ENCODE results near the gene ITGAL.

GRCh38 chr16:30559690-30560089 lies 87.1 kb downstream of the ITGAL start:
- no peak for TF ChIP-seq CTCF (IDR thresholded peaks at IDR 0.05)
- no peak for TF ChIP-seq EZH2 (IDR thresholded peaks at IDR 0.05; ENCODE audit: borderline replicate concordance, insufficient read depth, low read depth, low read length, poor library complexity, severe bottlenecking)

All from B cell (primary cell).